ENCODE data around the gene PPBP. TPM values are rescaled to one million over a fixed set of nuclear protein-coding genes. Genes with fewer than 3 reads are reported as not detected.

The PPBP gene
- total and polyA plus RNA-seq, 3 experiments from 2014 or later = not detected

- Mint-ChIP-seq H3K4me3 (no peak overlapping the region), H3K4me1 (no peaks in the 10 kb centered on the region), H3K9me3 (peaks cover 0 to 5% (median 3%) of the 10 kb centered on the region in 5 donors), H3K36me3 (no peaks in the 10 kb centered on the region), H3K27me3 (peaks cover 3 to 24% of the 10 kb centered on the region in 2 donors), H3K27ac (no peak overlapping the region)
- CTCF ChIA-PET = no interaction called here
- no peak overlapping the region for H3K4me3 ChIP-seq (ENCODE audit: low read length)
- H3K27me3 ChIP-seq (ENCODE audit: insufficient read depth, low read length, poor library complexity, severe bottlenecking) = no peaks in the 10 kb centered on the region
- no peak overlapping the region for H3K27ac ChIP-seq (ENCODE audit: low read depth, low read length)
- no peaks in the 10 kb centered on the region for H3K4me1 ChIP-seq (ENCODE audit: insufficient read depth, low read length)
- no peak for DNase-seq
- H3K36me3 ChIP-seq (ENCODE audit: insufficient read depth, low read length) = no peaks in the 10 kb centered on the region
- H3K9me3 ChIP-seq (ENCODE audit: low read length) = no peaks in the 10 kb centered on the region
- POLR2A ChIA-PET = no interaction called here
Measured at GRCh38 chr4:73944061-73944875, 43.7 kb downstream of the PPBP start.

GRCh38 chr4:73943555-73943954, 44.4 kb downstream of the PPBP start:
- no peaks in the 10 kb centered on the region for H3K4me1 Mint-ChIP-seq
- peaks cover 3 to 24% of the 10 kb centered on the region in 2 donors for H3K27me3 Mint-ChIP-seq
- no peak overlapping the region for H3K4me3 Mint-ChIP-seq
- Histone ChIP-seq H3K27me3 (ENCODE audit: insufficient read depth, low read length, poor library complexity, severe bottlenecking) (no peaks in the 10 kb centered on the region), H3K9me3 (ENCODE audit: low read length) (no peaks in the 10 kb centered on the region), H3K4me3 (ENCODE audit: low read length) (no peak overlapping the region), H3K36me3 (ENCODE audit: insufficient read depth, low read length) (no peaks in the 10 kb centered on the region), H3K27ac (ENCODE audit: low read depth, low read length) (no peak overlapping the region), H3K4me1 (ENCODE audit: insufficient read depth, low read length) (no peaks in the 10 kb centered on the region)
- no peaks in the 10 kb centered on the region for H3K36me3 Mint-ChIP-seq
- peaks cover 0 to 5% (median 3%) of the 10 kb centered on the region in 5 donors for H3K9me3 Mint-ChIP-seq
- H3K27ac Mint-ChIP-seq = no peak overlapping the region
- POLR2A ChIA-PET = no interaction called here
- CTCF ChIA-PET = no interaction called here
- DNase-seq = no peak

GRCh38 chr4:73936969-73937368, 51.0 kb downstream of the PPBP start:
- no peaks in the 10 kb centered on the region for H3K36me3 Mint-ChIP-seq
- no peak for DNase-seq
- no peak overlapping the region for H3K27ac Mint-ChIP-seq

More at GRCh38 chr4:73936969-73937368, 51.0 kb downstream of the PPBP start:
- H3K4me1 Mint-ChIP-seq = no peaks in the 10 kb centered on the region
- H3K4me3 Mint-ChIP-seq = no peak overlapping the region
- H3K9me3 Mint-ChIP-seq = no peaks in the 10 kb centered on the region
- H3K4me1 ChIP-seq (ENCODE audit: insufficient read depth, low read length) = no peaks in the 10 kb centered on the region
- POLR2A ChIA-PET = no interaction called here
- H3K27ac ChIP-seq (ENCODE audit: low read depth, low read length) = no peak overlapping the region
- H3K27me3 Mint-ChIP-seq = no peaks in the 10 kb centered on the region
- H3K4me3 ChIP-seq (ENCODE audit: low read length) = no peak overlapping the region
- H3K9me3 ChIP-seq (ENCODE audit: low read length) = no peaks in the 10 kb centered on the region
- no peaks in the 10 kb centered on the region for H3K27me3 ChIP-seq (ENCODE audit: insufficient read depth, low read length, poor library complexity, severe bottlenecking)
- CTCF ChIA-PET = no interaction called here
- H3K36me3 ChIP-seq (ENCODE audit: insufficient read depth, low read length) = no peaks in the 10 kb centered on the region

Other genes with a start within 250 kb of the PPBP start
- gene CXCL8, start 247.6 kb downstream of the PPBP start, total RNA-seq = under 1 TPM; 0.42 to 0.51 TPM
- gene CXCL8, start 247.6 kb downstream of the PPBP start, polyA plus RNA-seq = not detected
- not detected for gene CXCL6, start 151.5 kb downstream of the PPBP start, total RNA-seq
- not detected for gene CXCL6, start 151.5 kb downstream of the PPBP start, polyA plus RNA-seq
- not detected for gene PF4V1, start 134.9 kb downstream of the PPBP start, total RNA-seq
- not detected for gene PF4V1, start 134.9 kb downstream of the PPBP start, polyA plus RNA-seq
- not detected for gene CXCL1, start 118.8 kb downstream of the PPBP start, total RNA-seq
- gene CXCL1, start 118.8 kb downstream of the PPBP start, polyA plus RNA-seq = not detected
- gene PF4, start 6.2 kb downstream of the PPBP start, total RNA-seq = not detected
- gene PF4, start 6.2 kb downstream of the PPBP start, polyA plus RNA-seq = not detected
- not detected for gene CXCL5, start 10.5 kb upstream of the PPBP start, total RNA-seq
- gene CXCL5, start 10.5 kb upstream of the PPBP start, polyA plus RNA-seq = not detected
- not detected for gene CXCL3, start 50.5 kb upstream of the PPBP start, total RNA-seq
- gene CXCL3, start 50.5 kb upstream of the PPBP start, polyA plus RNA-seq = not detected
- gene CXCL2, start 111.0 kb upstream of the PPBP start, total RNA-seq = under 1 TPM in 1 of 2 experiments, not detected in 1; 0.26 TPM
- gene CXCL2, start 111.0 kb upstream of the PPBP start, polyA plus RNA-seq = not detected
- 1 to 10 TPM; 7.5 to 8.5 TPM for gene MTHFD2L, start 169.9 kb upstream of the PPBP start, total RNA-seq
- gene MTHFD2L, start 169.9 kb upstream of the PPBP start, polyA plus RNA-seq = 5.0 TPM